OCI-LY7 (cell line): ENCODE measurements around the gene KMO. TPM values are rescaled to one million over a fixed set of nuclear protein-coding genes. Genes with fewer than 3 reads are reported as not detected.

ENCODE experiments used
- BruUV-seq: library from RNA; stranded (reverse); fragments of 400-500 nt; replicated peaks from 2 replicates; lab custom pipeline; 2021; lab: Mats Ljungman, UMichigan
- CTCF ChIA-PET: fragments of 300-600 bp; sonication (Branson Sonifier 250); formaldehyde crosslinking; loops from one replicate; lab custom pipeline; 2022; ENCODE audit warnings: antibody characterized with exemption; ENCODE audit not compliant: unreplicated experiment; lab: Charles Lee
- POLR2A ChIA-PET: fragments of 300-600 bp; sonication (Branson Sonifier 250); formaldehyde crosslinking; loops from one replicate; lab custom pipeline; 2022; ENCODE audit warnings: antibody characterized with exemption; lab: Charles Lee
- DNase-seq: peaks from one replicate; pipeline ENCODE4 v3.0.0-alpha.2; 2015; ENCODE audit warnings: low spot score
- H2AFZ ChIP-seq: fragments of 200-600 bp; sonication (generic), shearing (Covaris generic); 2 replicates; pipeline ENCODE4 v1.6.1; 2014; ENCODE audit warnings: mild to moderate bottlenecking, antibody characterized with exemption, low read length, moderate library complexity
- H3K27ac ChIP-seq: fragments of 200-600 bp; sonication (generic); 2 replicates; pipeline ENCODE4 v1.5.1; 2014; ENCODE audit warnings: mixed run types, low read depth, mild to moderate bottlenecking, moderate library complexity, low read length, inconsistent platforms; ENCODE audit not compliant: poor library complexity, severe bottlenecking
- H3K36me3 ChIP-seq: fragments of 200-600 bp; sonication (generic); 2 replicates; pipeline ENCODE4 v1.6.1; 2014; ENCODE audit warnings: mild to moderate bottlenecking, antibody characterized with exemption, low read length, moderate library complexity, mixed read lengths; ENCODE audit not compliant: insufficient read depth
- H3K4me1 ChIP-seq: fragments of 200-600 bp; sonication (generic); 2 replicates; pipeline ENCODE4 v1.5.1; 2014; ENCODE audit warnings: mild to moderate bottlenecking, low read length; ENCODE audit not compliant: insufficient read depth, poor library complexity, severe bottlenecking
- H3K4me2 ChIP-seq: fragments of 200-600 bp; sonication (generic); 2 replicates; pipeline ENCODE4 v1.6.1; 2014; ENCODE audit warnings: mild to moderate bottlenecking, low read length
- H3K4me3 ChIP-seq: fragments of 200-600 bp; sonication (generic); 2 replicates; pipeline ENCODE4 v1.5.1; 2014; ENCODE audit warnings: mild to moderate bottlenecking, low read depth, low read length; ENCODE audit not compliant: poor library complexity, severe bottlenecking
- H3K79me2 ChIP-seq: fragments of 200-600 bp; sonication (generic); 2 replicates; pipeline ENCODE4 v1.6.1; 2016; ENCODE audit warnings: low read depth, mild to moderate bottlenecking, low read length, moderate library complexity, mixed read lengths; ENCODE audit not compliant: insufficient read depth
- H3K9me2 ChIP-seq: fragments of 200-600 bp; sonication (generic); 2 replicates; pipeline ENCODE4 v1.6.1; 2016; ENCODE audit warnings: mild to moderate bottlenecking, low read length, mixed read lengths; ENCODE audit not compliant: insufficient read depth
- H3K9me3 ChIP-seq: fragments of 200-600 bp; sonication (generic); 2 replicates; pipeline ENCODE4 v1.6.1; 2014; ENCODE audit warnings: mild to moderate bottlenecking, mixed run types, low read length, mixed read lengths
- H4K20me1 ChIP-seq: fragments of 200-600 bp; sonication (generic); 2 replicates; pipeline ENCODE4 v1.6.1; 2014; ENCODE audit warnings: mild to moderate bottlenecking, antibody characterized with exemption, low read length, moderate library complexity, mixed read lengths; ENCODE audit not compliant: insufficient read depth
- CTCF ChIP-seq: fragments of 200-600 bp; sonication (generic); conservative IDR thresholded peaks from 2 replicates; pipeline ENCODE4 v1.5.1; 2014; ENCODE audit warnings: mild to moderate bottlenecking, antibody characterized with exemption, low read length, moderate library complexity, mixed read lengths
- EZH2phosphoT487 ChIP-seq: fragments of 200-600 bp; sonication (generic); IDR thresholded peaks from 2 replicates; pipeline ENCODE4 v1.6.1; 2018; ENCODE audit warnings: low read depth, borderline replicate concordance, mild to moderate bottlenecking, mixed run types, antibody characterized with exemption, low read length, moderate library complexity, mixed read lengths
- intact Hi-C: fragments of 100-400 bp; cut with micrococcal nuclease; formaldehyde crosslinking; loops from one replicate; pipeline ENCODE4 v1.10.0; 2022; ENCODE audit not compliant: unreplicated experiment
- total RNA-seq, 2 experiments: library from RNA; depleted of rRNA in 1 of 2; stranded (reverse); fragments of >200 nt in 1 of 2; shearing (Covaris generic) in 1 of 2; gene quantifications; 2 replicates each; pipeline ENCODE4 v1.2.3, GENCODE V29; 2014 to 2022

KMO gene
- total RNA-seq, 2 experiments from 2014 or later, result 3.2 to 14.2 TPM

GRCh38 chr1:241485145-241485544 lies 47.0 kb upstream of the KMO start:
- Histone ChIP-seq H3K4me1 (no peaks in the 10 kb centered on the region), H2AFZ (no peak overlapping the region), H4K20me1 (no peaks in the 10 kb centered on the region), H3K4me3 (no peak overlapping the region), H3K9me3 (no peaks in the 10 kb centered on the region), H3K4me2 (no peak overlapping the region), H3K27ac (no peak overlapping the region), H3K36me3 (no peaks in the 10 kb centered on the region), H3K9me2 (no peaks in the 10 kb centered on the region), H3K79me2 (no peaks in the 10 kb centered on the region)
- intact Hi-C loops, result loop anchor here (5.0 kb wide), 2 partner anchors 598 to 753 kb away; no protein-coding TSS in a partner anchor
- POLR2A ChIA-PET, result interaction anchor here (0.6 kb wide), 1 partner anchor 182 kb away, joined by 3 read pairs; no protein-coding TSS in a partner anchor
- BruUV-seq, result no TSS peak
- TF ChIP-seq EZH2phosphoT487 (no peak), CTCF (no peak)
- CTCF ChIA-PET, result no interaction called here
- no peak for DNase-seq

DNA sequence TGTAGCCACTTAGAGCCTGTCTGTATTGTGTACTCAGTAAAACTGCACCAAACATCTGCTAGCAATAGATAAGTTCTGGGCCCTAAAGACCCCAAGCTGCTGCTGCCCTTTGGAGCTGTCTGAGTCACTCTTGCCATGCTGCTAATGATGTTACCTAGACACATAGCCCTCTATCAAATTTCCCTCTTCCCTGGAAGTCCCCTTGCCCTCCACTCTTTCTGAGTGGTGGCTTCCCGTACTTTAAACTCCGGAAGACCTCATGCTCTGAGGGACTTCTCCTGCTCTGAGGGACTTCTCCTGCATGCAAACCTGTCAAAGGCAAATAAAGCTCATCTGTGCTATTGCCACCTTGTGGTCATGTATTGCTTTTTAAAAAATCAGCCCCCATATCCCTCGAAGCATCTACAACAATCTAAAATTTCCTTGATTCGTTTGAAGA lies 46.6 kb upstream of the KMO start:
- Histone ChIP-seq H3K4me1 (no peaks in the 10 kb centered on the region), H3K4me2 (no peak overlapping the region), H3K79me2 (no peaks in the 10 kb centered on the region), H4K20me1 (no peaks in the 10 kb centered on the region), H3K27ac (no peak overlapping the region), H3K4me3 (no peak overlapping the region), H2AFZ (no peak overlapping the region), H3K9me3 (no peaks in the 10 kb centered on the region), H3K9me2 (no peaks in the 10 kb centered on the region), H3K36me3 (no peaks in the 10 kb centered on the region)
- peak; percentile 44 for DNase-seq
- no peak for TF ChIP-seq EZH2phosphoT487
- TF ChIP-seq CTCF, result peak; percentile 80
- ChIA-PET POLR2A (interaction anchor here (0.6 kb wide), 1 partner anchor 182 kb away, joined by 3 read pairs; no protein-coding TSS in a partner anchor), CTCF (no interaction called here)
- BruUV-seq, result no TSS peak
- intact Hi-C loops, result loop anchor here (5.0 kb wide), 2 partner anchors 598 to 753 kb away; no protein-coding TSS in a partner anchor

DNA sequence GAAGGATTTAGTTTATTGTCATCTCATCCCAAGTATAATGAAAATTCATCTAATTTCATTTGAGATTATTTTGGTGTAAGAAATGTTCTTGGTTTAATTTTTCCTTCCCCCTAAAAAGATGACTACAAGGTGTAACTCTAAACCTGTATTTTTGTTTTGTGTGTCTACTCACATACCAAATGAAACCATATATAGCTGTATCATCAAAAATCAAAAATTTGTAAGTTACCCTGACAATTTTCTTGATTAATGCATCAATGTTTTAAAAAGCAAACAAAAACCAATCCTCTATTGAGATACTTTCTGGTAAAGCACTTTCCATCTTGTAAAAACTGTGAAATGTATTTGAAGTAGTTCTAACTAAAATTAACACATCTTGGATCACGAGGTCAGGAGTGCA lies 43.4 kb upstream of the KMO start:
- Histone ChIP-seq H3K79me2 (no peaks in the 10 kb centered on the region), H3K4me1 (no peaks in the 10 kb centered on the region), H3K36me3 (no peaks in the 10 kb centered on the region), H4K20me1 (no peaks in the 10 kb centered on the region), H3K4me3 (no peak overlapping the region), H3K9me3 (no peaks in the 10 kb centered on the region), H2AFZ (no peak overlapping the region), H3K9me2 (no peaks in the 10 kb centered on the region), H3K4me2 (no peak overlapping the region), H3K27ac (no peak overlapping the region)
- POLR2A ChIA-PET, result interaction anchor here (0.6 to 1.5 kb wide), 2 partner anchors 16 to 327 kb away, joined by 3 to 4 read pairs; no protein-coding TSS in a partner anchor
- CTCF ChIA-PET, result no interaction called here
- no peak for TF ChIP-seq EZH2phosphoT487
- intact Hi-C loops, result loop anchor here (5.0 kb wide), 2 partner anchors 601 to 756 kb away; no protein-coding TSS in a partner anchor
- no TSS peak for BruUV-seq
- DNase-seq, result no peak
